ENCODE results near the gene SLC3A2.

The SLC3A2 gene

GRCh38 chr11:62882431-62882749, 1.7 kb downstream of the SLC3A2 start:
- DNase-seq, result no peak

GRCh38 chr11:62882788-62883501, 2.2 kb downstream of the SLC3A2 start:
- no peak for DNase-seq

- DNase-seq, result no peak
Observed at GRCh38 chr11:62883673-62884072, 3.0 kb downstream of the SLC3A2 start.

- no peak for DNase-seq
Observed at GRCh38 chr11:62885137-62885750, 4.5 kb downstream of the SLC3A2 start.

GRCh38 chr11:62888406-62888805, 7.7 kb downstream of the SLC3A2 start:
- DNase-seq, result no peak

GRCh38 chr11:62889126-62889483, 8.4 kb downstream of the SLC3A2 start:
- DNase-seq, result no peak

GRCh38 chr11:62889484-62890437, 9.1 kb downstream of the SLC3A2 start:
- DNase-seq, result no peak

GRCh38 chr11:62892077-62892922, 11.6 kb downstream of the SLC3A2 start:
- DNase-seq, result no peak

- no peak for DNase-seq
Observed at GRCh38 chr11:62895501-62895900, 14.8 kb downstream of the SLC3A2 start.

- DNase-seq, result no peak
Observed at GRCh38 chr11:62896049-62896448, 15.4 kb downstream of the SLC3A2 start.

- DNase-seq, result no peak
Observed at GRCh38 chr11:62897311-62897710, 16.6 kb downstream of the SLC3A2 start.

GRCh38 chr11:62898027-62898426, 17.3 kb downstream of the SLC3A2 start:
- no peak for DNase-seq

- no peak for DNase-seq
Observed at GRCh38 chr11:62902932-62903331, 22.2 kb downstream of the SLC3A2 start.

GRCh38 chr11:62905296-62905695, 24.6 kb downstream of the SLC3A2 start:
- no peak for DNase-seq

GRCh38 chr11:62905927-62906531, 25.3 kb downstream of the SLC3A2 start:
- peak; percentile 56 for DNase-seq

GRCh38 chr11:62908468-62909072, 27.9 kb downstream of the SLC3A2 start:
- DNase-seq, result no peak

- peak; percentile 61 for DNase-seq
Observed at GRCh38 chr11:62909107-62909894, 28.6 kb downstream of the SLC3A2 start.

GRCh38 chr11:62910141-62910882, 29.6 kb downstream of the SLC3A2 start:
- DNase-seq, result no peak

GRCh38 chr11:62911137-62912130, 30.7 kb downstream of the SLC3A2 start:
- no peak for DNase-seq

All from DMS153 (cell line).